Measurements from ENCODE around the gene TBC1D4. TPM values are rescaled to one million over a fixed set of nuclear protein-coding genes. Genes with fewer than 3 reads are reported as not detected.

TBC1D4 gene
- polyA plus RNA-seq, 1 experiment, result 16.4 TPM

DNA sequence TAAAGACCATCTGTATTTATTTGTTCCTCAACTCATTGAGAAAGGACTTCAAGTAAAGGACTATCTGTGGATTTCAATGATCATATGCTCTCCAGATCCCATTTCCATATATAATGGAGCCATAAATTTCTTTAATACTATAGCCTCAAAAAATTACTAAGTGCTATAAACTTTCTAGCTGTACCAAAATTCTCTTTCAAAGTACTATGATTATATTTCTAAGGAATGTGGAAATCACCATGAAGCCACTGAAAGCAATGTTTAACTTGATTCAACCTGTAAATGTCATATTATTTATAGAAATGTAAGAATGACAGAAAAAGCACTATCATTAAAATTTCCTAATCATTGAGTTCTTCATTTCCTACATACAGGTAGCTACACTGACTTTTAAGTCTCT is 20.7 kb downstream of the TBC1D4 start:
- Histone ChIP-seq H3K27me3 (ENCODE audit: control insufficient read depth, insufficient read depth, low read length) (no peaks in the 10 kb centered on the region), H3K36me3 (ENCODE audit: control insufficient read depth, insufficient read depth, low read length) (0 out of 2 replicates have a peak, but pooled peaks cover 1% of the 10 kb centered on the region), H3K4me3 (ENCODE audit: low read depth, low read length) (no peak overlapping the region)
- DNase-seq (ENCODE audit: low read depth), result no peak
- TF ChIP-seq, protein P1, sequence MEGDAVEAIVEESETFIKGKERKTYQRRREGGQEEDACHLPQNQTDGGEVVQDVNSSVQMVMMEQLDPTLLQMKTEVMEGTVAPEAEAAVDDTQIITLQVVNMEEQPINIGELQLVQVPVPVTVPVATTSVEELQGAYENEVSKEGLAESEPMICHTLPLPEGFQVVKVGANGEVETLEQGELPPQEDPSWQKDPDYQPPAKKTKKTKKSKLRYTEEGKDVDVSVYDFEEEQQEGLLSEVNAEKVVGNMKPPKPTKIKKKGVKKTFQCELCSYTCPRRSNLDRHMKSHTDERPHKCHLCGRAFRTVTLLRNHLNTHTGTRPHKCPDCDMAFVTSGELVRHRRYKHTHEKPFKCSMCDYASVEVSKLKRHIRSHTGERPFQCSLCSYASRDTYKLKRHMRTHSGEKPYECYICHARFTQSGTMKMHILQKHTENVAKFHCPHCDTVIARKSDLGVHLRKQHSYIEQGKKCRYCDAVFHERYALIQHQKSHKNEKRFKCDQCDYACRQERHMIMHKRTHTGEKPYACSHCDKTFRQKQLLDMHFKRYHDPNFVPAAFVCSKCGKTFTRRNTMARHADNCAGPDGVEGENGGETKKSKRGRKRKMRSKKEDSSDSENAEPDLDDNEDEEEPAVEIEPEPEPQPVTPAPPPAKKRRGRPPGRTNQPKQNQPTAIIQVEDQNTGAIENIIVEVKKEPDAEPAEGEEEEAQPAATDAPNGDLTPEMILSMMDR (IDR thresholded peaks at IDR 0.05; ENCODE audit: insufficient read depth, low read depth, low read length), result no peak
- POLR2A ChIA-PET, result no interaction called here
- CTCF ChIA-PET, result interaction anchor here (0.7 to 1.1 kb wide), 2 partner anchors 31 to 37 kb away, joined by 3 read pairs; no protein-coding TSS in a partner anchor

DNA sequence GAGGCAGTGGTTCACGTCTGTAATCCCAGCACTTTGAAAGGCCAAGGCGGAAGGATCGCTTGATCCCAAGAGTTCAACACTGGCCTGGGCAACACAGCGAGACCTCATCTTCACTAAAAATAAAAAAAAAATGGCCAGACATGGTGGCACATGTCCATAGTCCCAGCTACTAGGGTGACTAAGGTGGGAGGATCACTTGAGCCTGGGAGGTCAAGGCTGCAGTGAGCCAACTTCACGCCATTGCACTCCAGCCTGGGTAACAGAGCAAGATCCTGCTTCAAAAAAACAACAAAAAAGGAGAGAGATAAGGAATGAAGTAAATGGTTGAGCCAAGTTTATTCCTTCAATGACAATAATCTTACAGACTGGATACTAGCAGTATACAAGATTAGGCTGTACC is 21.3 kb downstream of the TBC1D4 start:
- ChIA-PET POLR2A (no interaction called here), CTCF (interaction anchor here (0.7 to 1.1 kb wide), 2 partner anchors 38 to 89 kb away, joined by 3 read pairs; no protein-coding TSS in a partner anchor)
- H3K36me3 ChIP-seq (ENCODE audit: control insufficient read depth, insufficient read depth, low read length), result 0 out of 2 replicates have a peak, but pooled peaks cover 1% of the 10 kb centered on the region
- TF ChIP-seq, protein P1 (IDR thresholded peaks at IDR 0.05; ENCODE audit: insufficient read depth, low read depth, low read length), result no peak
- no peak overlapping the region for H3K4me3 ChIP-seq (ENCODE audit: low read depth, low read length)
- DNase-seq (ENCODE audit: low read depth), result no peak
- no peaks in the 10 kb centered on the region for H3K27me3 ChIP-seq (ENCODE audit: control insufficient read depth, insufficient read depth, low read length)

DNA sequence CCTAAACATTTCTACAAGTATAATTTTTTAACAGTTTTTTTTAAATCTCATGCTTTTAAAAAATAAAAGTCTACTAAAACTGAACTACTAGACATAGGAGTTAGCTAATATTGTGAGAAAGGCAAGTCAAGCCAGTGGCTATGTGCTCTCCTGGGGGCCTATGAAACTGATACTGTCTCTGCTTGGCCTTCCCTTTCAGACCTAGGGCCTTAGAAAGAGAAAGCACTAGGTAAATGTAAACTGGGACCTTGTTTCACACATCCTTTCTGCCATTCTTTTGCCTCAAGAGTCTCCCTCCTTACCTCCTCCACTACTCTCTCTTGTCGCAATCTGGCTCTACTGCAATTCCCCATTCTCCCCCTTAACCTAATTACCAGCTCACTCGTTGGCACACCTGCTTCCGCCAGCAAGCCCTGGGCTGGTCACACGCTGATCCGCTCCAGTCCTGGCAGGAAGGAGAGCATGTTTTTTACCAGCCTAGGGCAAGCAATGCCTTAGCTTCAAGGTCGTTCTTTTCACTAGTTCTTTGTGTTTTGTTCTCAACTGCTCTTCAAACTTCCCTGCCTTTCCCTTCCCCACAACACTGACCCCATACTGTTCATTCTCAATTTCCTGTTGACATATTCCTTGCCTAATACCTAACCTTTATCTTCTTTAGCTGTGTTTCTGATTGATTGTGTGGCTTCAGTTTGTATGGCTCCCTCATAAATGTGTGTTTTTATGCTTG is 23.1 kb downstream of the TBC1D4 start:
- H3K36me3 ChIP-seq (ENCODE audit: control insufficient read depth, insufficient read depth, low read length), result 0 out of 2 replicates have a peak, but pooled peaks cover 1% of the 10 kb centered on the region
- ChIA-PET CTCF (interaction anchor here (1.4 kb wide), 1 partner anchor 24 kb away, joined by 4 read pairs; the partner anchor contains the start of gene TBC1D4), POLR2A (no interaction called here)
- DNase-seq (ENCODE audit: low read depth), result no peak
- TF ChIP-seq, protein P1 (IDR thresholded peaks at IDR 0.05; ENCODE audit: insufficient read depth, low read depth, low read length), result no peak
- H3K27me3 ChIP-seq (ENCODE audit: control insufficient read depth, insufficient read depth, low read length), result no peaks in the 10 kb centered on the region
- no peak overlapping the region for H3K4me3 ChIP-seq (ENCODE audit: low read depth, low read length)

DNA sequence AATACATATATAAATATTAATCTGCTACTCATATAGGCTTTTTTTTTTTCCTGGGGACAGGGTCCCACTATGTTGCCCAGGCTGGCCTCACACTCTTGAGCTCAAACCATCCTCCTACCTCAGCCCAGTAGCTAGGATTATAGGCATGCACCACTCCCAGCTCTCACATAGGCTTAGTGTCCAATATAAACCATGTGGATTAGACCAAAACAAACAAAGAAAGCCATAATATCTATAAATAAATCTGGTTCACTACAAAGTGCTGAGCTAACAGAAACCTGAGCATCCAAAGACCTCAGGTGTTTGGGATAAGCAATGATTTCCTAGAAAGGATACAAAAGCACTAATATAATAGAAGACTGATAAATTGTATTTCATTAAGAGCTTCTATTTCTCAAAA is 26.0 kb downstream of the TBC1D4 start:
- POLR2A ChIA-PET, result no interaction called here
- DNase-seq (ENCODE audit: low read depth), result no peak
- no peaks in the 10 kb centered on the region for H3K27me3 ChIP-seq (ENCODE audit: control insufficient read depth, insufficient read depth, low read length)
- 0 out of 2 replicates have a peak, but pooled peaks cover 1% of the 10 kb centered on the region for H3K36me3 ChIP-seq (ENCODE audit: control insufficient read depth, insufficient read depth, low read length)
- CTCF ChIA-PET, result interaction anchor here (1.6 to 1.7 kb wide), 2 partner anchors 36 to 84 kb away, joined by 5 to 7 read pairs; no protein-coding TSS in a partner anchor
- TF ChIP-seq, protein P1 (IDR thresholded peaks at IDR 0.05; ENCODE audit: insufficient read depth, low read depth, low read length), result no peak
- no peak overlapping the region for H3K4me3 ChIP-seq (ENCODE audit: low read depth, low read length)

DNA sequence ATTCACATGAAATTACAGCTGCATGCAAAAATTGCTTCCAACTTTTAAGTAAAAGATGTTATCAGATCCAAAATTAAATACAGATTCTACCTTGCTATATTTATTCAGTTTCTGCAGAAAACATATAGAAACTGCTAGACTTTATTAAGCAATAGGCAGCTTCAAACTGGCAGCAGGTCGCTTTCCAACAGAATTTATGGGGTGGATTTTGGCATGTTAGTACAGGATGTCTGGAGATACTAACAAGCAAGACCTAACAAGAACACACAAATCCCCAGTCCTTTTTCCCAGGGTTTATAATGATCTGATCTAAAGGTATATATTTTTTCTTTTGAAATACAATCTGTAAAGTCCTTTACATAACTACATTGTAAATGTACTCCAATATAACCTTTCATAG is 27.5 kb downstream of the TBC1D4 start:
- POLR2A ChIA-PET, result no interaction called here
- DNase-seq (ENCODE audit: low read depth), result no peak
- no peaks in the 10 kb centered on the region for H3K27me3 ChIP-seq (ENCODE audit: control insufficient read depth, insufficient read depth, low read length)
- CTCF ChIA-PET, result interaction anchor here (1.3 to 1.7 kb wide), 2 partner anchors 10 to 35 kb away, joined by 4 to 5 read pairs; no protein-coding TSS in a partner anchor
- no peak overlapping the region for H3K4me3 ChIP-seq (ENCODE audit: low read depth, low read length)
- TF ChIP-seq, protein P1 (IDR thresholded peaks at IDR 0.05; ENCODE audit: insufficient read depth, low read depth, low read length), result no peak
- H3K36me3 ChIP-seq (ENCODE audit: control insufficient read depth, insufficient read depth, low read length), result 0 out of 2 replicates have a peak, but pooled peaks cover 1% of the 10 kb centered on the region

Data from BJ (cell line).